Right lobe of liver (tissue), 6 donors: ENCODE data around the gene GLB1L2. TPM values are rescaled to one million over a fixed set of nuclear protein-coding genes. Genes with fewer than 3 reads are reported as not detected.
A peak's percentile ranks its signal among the peaks of the same experiment; 100 is the strongest.

Experiments
- ATAC-seq, 4 donors: fragments of 200-7000 bp; cut with Tn5 transposase; one replicate each; pipeline ENCODE4 v1.9.1; 2020; ENCODE audit warnings: mild to moderate bottlenecking in 4 of 4, moderate library complexity in 4 of 4
- DNase-seq, 3 donors: peaks; one replicate each; pipeline ENCODE4 v3.0.0-alpha.2; 2020
- H3K27ac ChIP-seq, 3 donors: fragments of 200-600 bp; one replicate each; pipeline ENCODE4 v1.8.0; 2022
- H3K27me3 ChIP-seq, 2 donors: fragments of 200-600 bp; one replicate each; pipeline ENCODE4 v1.8.0; 2022
- H3K36me3 ChIP-seq, 4 donors: fragments of 200-600 bp; sonication (generic) in 1 of 4; one replicate each; pipeline versions ENCODE4 v1.5.1 to v1.8.0; 2017 to 2022; ENCODE audit warnings: control low read depth in 1 of 4
- H3K4me1 ChIP-seq, 4 donors: fragments of 200-600 bp; sonication (generic) in 1 of 4; one replicate each; pipeline versions ENCODE4 v1.5.1 to v1.8.0; 2017 to 2022; ENCODE audit warnings: control low read depth in 1 of 4
- H3K4me3 ChIP-seq, 3 donors: fragments of 200-600 bp; one replicate each; pipeline ENCODE4 v1.8.0; 2022
- H3K9me3 ChIP-seq, 4 donors: fragments of 200-600 bp; sonication (generic) in 1 of 4; one replicate each; pipeline versions ENCODE4 v1.5.1 to v1.8.0; 2017 to 2022; ENCODE audit warnings: control low read depth in 1 of 4
- POLR2A ChIP-seq: fragments of 450-650 bp; IDR thresholded peaks from one replicate; pipeline ENCODE4 v1.6.1; 2017; ENCODE audit warnings: antibody characterized with exemption, mild to moderate bottlenecking
- whole genome bisulfite sequencing: methylation state at CpG from one replicate; pipeline ENCODE4 v1.1.6; 2018; ENCODE audit warnings: low coverage, low lambda C conversion rate; ENCODE audit not compliant: insufficient coverage; ENCODE audit errors: missing lambda C conversion rate; 5-methylcytosine and 5-hydroxymethylcytosine counted together
- intact Hi-C, 2 donors: fragments of 100-400 bp; cut with DNase I; formaldehyde crosslinking; loops; one replicate each; pipeline versions ENCODE4 v1.11.2 to v1.14.1; 2022
- total RNA-seq, 6 experiments: library from RNA; depleted of rRNA in 2 of 6; stranded (reverse); fragments of >200 nt in 2 of 6; fragmentation: NEBNext Ultra II Directional in 3 of 6; extraction: Animal tissue kit (Norgen Biotek cat#: 25700) in 3 of 6; gene quantifications; one replicate each; pipeline versions ENCODE4 v1.1.0 to v1.2.4, GENCODE V29; 2016 to 2023
- TF ChIP-seq, protein P1 (sequence below), 4 donors: fragments of 200-600 bp in 3 of 4; fragments of 450-650 bp in 1 of 4; IDR thresholded peaks; one replicate each; pipeline versions ENCODE4 v1.5.1 to v1.8.0; 2016 to 2022; ENCODE audit warnings: antibody characterized with exemption in 4 of 4, mild to moderate bottlenecking in 2 of 4
- donor health status: DM: no; HTN: yes; CAD: no.
- donor health status: DM: no; HTN: no; CAD: no.
- donor health status: DM: no; HTN: no; CAD: no.
- donor health status: DM: no; HTN: yes; CAD: no.
- donor health status: DM: no; HTN: yes; CAD: no.

The GLB1L2 gene
- total RNA-seq, 6 experiments from 2014 or later = 0.12 to 0.68 (median 0.55) TPM

DNA sequence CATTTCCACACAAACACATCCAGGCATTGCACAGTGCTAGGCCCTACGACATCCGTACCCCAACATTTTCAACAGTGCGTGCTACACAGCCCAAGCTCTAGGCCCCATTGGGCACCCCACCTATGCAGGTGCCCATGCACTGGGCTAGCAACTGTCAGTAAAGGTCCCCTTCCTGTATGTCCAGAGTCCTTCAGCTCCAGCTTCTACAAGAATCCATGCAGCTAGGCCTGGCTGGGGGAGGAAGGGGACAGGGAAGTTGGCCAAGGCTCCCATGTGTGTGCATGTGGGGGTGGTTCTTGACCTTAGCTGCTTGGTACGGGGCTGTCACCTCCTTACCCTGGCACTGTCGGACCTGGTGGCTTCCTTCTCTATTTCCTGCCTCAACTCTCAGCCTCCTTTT, 79.0 kb downstream of the GLB1L2 start:
- no peaks in the 10 kb centered on the region for H3K9me3 ChIP-seq
- no peak for TF ChIP-seq POLR2A
- TF ChIP-seq, protein P1, sequence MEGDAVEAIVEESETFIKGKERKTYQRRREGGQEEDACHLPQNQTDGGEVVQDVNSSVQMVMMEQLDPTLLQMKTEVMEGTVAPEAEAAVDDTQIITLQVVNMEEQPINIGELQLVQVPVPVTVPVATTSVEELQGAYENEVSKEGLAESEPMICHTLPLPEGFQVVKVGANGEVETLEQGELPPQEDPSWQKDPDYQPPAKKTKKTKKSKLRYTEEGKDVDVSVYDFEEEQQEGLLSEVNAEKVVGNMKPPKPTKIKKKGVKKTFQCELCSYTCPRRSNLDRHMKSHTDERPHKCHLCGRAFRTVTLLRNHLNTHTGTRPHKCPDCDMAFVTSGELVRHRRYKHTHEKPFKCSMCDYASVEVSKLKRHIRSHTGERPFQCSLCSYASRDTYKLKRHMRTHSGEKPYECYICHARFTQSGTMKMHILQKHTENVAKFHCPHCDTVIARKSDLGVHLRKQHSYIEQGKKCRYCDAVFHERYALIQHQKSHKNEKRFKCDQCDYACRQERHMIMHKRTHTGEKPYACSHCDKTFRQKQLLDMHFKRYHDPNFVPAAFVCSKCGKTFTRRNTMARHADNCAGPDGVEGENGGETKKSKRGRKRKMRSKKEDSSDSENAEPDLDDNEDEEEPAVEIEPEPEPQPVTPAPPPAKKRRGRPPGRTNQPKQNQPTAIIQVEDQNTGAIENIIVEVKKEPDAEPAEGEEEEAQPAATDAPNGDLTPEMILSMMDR (IDR thresholded peaks at IDR 0.05) = no peak
- 70% methylated on average over 5 of the region's 5 CpGs for WGBS
- intact Hi-C loops = no loop called here
- peaks cover 0 to 6% (median 2%) of the 10 kb centered on the region in 4 donors for H3K4me1 ChIP-seq
- no peak overlapping the region for H3K27ac ChIP-seq
- DNase-seq = no peak
- no peak overlapping the region for H3K4me3 ChIP-seq
- no peaks in the 10 kb centered on the region for H3K36me3 ChIP-seq
- no peak for ATAC-seq
- H3K27me3 ChIP-seq = no peaks in the 10 kb centered on the region

DNA sequence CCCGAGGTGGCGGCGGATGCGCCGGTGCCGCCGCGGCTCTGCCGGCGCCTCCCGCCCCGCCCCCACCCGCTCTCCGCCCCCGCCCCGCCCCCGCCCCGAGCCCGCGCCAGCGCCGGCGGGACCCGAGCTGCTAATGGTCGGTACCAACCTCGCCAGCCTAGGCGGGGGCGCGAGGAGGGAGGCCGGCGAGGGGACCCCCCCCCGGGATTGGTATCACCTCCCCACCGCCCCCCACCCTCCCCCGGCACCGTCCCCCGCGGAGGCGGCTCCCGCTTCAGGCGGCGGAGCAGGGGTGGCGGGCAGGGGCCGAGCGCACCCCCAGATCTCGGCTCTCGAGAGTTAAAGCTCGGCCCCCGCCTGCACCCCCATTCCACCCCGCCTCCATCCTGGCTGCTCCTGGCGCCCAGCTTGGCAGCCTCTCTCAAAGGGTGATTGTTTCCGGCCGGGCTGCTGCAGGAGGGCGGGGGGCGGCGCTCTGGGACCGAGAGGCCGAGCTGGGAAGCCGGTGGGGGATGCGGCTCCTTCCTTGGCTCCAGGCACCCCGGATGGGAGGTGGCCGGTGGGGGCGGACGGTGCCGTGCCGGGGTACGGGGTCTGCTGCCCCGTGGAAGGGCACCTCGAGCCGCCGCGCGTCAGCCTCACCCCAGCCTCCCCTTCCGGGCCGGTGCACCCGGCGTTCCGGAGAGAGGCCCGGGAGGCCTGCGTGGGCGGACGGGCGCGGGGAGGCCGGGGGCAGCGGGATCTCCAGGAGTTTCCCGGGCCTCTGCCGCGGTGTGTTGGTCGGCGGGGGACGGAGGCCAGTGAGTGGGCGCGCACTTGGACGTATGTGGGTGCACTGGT, 80.6 kb downstream of the GLB1L2 start, which contains the start of gene B3GAT1:
Gene B3GAT1, minus strand, starts transcription at position 40 of the 840 bp plus-strand sequence. CDS start 24,583 bp downstream, outside the sequence.
- Histone ChIP-seq H3K4me1 (no peaks in the 10 kb centered on the region), H3K9me3 (no peaks in the 10 kb centered on the region), H3K27me3 (no peaks in the 10 kb centered on the region), H3K27ac (no peak within 1 kb of the TSS), H3K4me3 (peak within 1 kb of the TSS; percentile 10 to 52 (median 49)), H3K36me3 (no peaks in the 10 kb centered on the region)
- WGBS = 2% methylated on average over 7 of the region's 94 CpGs
- intact Hi-C loops = no loop called here
- TF ChIP-seq, protein P1 (IDR thresholded peaks at IDR 0.05) = no peak
- TF ChIP-seq POLR2A = peak; percentile 13
- ATAC-seq (peak; percentile 18 to 69 (median 34)), DNase-seq (peak in 1 of 3 donors; percentile 49)

DNA sequence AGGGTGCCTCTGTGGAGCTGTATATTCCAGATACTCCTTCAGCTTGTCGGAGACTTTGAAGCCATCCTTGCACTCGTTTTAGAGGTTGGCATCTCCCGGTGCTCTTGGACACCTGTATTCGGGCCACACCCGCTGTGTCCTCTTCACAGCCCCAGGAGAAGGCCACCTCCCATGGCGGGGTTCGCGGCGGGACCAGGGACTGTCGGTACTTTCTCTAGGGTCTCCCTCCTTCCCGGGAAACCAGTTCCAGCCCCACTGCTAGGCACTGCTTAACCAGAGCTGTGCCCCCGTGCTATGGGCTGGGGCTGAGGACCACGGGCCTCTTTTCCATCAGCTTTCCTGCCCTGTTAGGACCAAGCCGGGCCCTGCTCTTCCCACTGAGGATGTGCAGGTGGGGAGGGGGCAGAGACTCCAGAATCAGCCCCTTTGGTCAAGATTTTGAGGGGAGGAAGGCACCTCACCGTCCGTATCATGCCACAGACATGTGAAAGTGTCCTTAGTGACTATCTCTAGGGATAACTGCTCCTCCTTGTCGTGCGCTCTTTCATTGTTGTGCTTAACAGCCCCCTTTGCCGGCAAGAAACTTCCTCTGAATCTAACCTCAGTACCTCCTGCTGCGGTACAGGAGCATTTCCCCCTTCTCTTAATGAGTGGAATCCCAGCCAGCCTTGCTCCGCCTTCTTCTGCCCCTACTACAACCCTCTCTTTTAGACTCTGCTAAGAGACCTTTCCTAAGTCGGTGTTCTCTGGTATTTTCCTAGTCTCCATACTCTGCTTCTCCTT, 81.4 kb downstream of the GLB1L2 start:
- no peaks in the 10 kb centered on the region for H3K9me3 ChIP-seq
- no peaks in the 10 kb centered on the region for H3K27me3 ChIP-seq
- no peaks in the 10 kb centered on the region for H3K36me3 ChIP-seq
- peak in 1 of 4 donors; percentile 14 for ATAC-seq
- intact Hi-C loops = no loop called here
- peak overlapping the region in 2 of 3 donors; percentile 49 to 52 for H3K4me3 ChIP-seq
- H3K4me1 ChIP-seq = no peaks in the 10 kb centered on the region
- WGBS = 21% methylated on average over 11 of the region's 22 CpGs
- H3K27ac ChIP-seq = no peak overlapping the region
- TF ChIP-seq POLR2A = no peak
- TF ChIP-seq, protein P1 (IDR thresholded peaks at IDR 0.05) = no peak
- DNase-seq = no peak

DNA sequence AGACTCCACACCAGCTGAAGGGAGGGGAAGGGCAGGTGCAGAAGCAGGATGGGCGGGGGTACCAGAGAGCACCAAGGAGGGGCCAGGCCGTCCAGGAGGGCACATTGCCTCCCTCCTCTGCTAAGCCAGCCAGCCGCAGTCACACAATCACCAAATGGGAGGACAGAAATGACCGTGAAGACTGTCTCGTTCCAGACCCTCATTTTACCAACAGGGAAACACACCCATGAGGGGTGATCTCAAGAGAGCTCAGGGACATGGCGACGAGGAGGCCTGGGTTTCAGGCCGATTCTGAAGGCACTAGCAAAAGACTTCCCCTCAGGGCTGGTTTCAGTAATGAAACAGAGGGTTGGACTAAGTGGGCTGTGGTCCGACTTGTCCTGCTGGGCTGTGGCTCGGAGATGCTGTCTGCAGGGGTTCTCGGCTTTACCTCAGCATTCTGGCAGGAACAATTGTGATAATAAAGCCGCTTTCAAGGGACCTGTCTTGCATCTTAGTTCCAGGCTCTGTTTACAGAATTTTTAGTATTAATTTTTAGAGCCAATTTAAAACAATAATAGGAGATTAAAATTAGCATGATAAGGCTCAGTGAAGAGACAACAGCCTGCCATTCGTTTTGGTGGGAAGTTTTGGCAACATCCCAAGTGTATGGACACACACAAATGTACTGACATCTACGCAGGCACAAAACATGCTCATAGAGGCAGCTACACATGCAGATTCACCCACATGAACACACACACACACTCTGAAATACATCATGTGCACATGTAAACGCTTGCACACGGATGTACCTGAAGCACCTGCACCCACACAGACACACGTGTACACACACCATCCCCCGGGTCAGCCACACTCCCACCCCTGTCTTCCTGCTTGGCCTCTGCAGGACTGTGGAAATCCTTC, 82.3 kb downstream of the GLB1L2 start:
- WGBS = 52% methylated on average over 13 of the region's 18 CpGs
- H3K27me3 ChIP-seq = no peaks in the 10 kb centered on the region

More for the DNA sequence above, 82.3 kb downstream of the GLB1L2 start:
- intact Hi-C loops = no loop called here
- TF ChIP-seq, protein P1 (IDR thresholded peaks at IDR 0.05) = no peak
- no peak for TF ChIP-seq POLR2A
- Histone ChIP-seq H3K36me3 (no peaks in the 10 kb centered on the region), H3K4me3 (no peak overlapping the region), H3K4me1 (no peaks in the 10 kb centered on the region), H3K9me3 (no peaks in the 10 kb centered on the region), H3K27ac (no peak overlapping the region)
- no peak for DNase-seq
- no peak for ATAC-seq
